Esophagus squamous epithelium (tissue), 4 donors: Measurements from ENCODE around the gene NRARP.

Experiments used
- CTCF ChIP-seq, 6 experiments: fragments of 450-650 bp in 4 of 6; fragments of 200-600 bp in 2 of 6; sonication (generic) in 2 of 6; IDR thresholded peaks; one replicate each; pipeline ENCODE4 v1.5.1; 2016 to 2019; ENCODE audit warnings: antibody characterized with exemption in 6 of 6, mild to moderate bottlenecking in 4 of 6, moderate library complexity in 4 of 6
- POLR2A ChIP-seq, 4 donors: fragments of 450-650 bp; IDR thresholded peaks; one replicate each; pipeline ENCODE4 v1.6.1; 2017; ENCODE audit warnings: antibody characterized with exemption in 4 of 4, mild to moderate bottlenecking in 4 of 4, moderate library complexity in 3 of 4

GRCh38 chr9:137319739-137320551, 17.9 kb upstream of the NRARP start:
- no peak for TF ChIP-seq CTCF (IDR thresholded peaks at IDR 0.05)
- TF ChIP-seq POLR2A (IDR thresholded peaks at IDR 0.05): no peak
